ENCODE results near the gene GRIP2.
A peak's percentile ranks its signal among the peaks of the same experiment; 100 is the strongest.

Gene GRIP2

GRCh38 chr3:14542656-14543055 lies 2.5 kb upstream of the GRIP2 start:
- no peak overlapping the region for H3K4me3 ChIP-seq (replicated peaks in 1 of 2; ENCODE audit: low read depth in 2 of 2, low read length in 2 of 2)
- no peak for TF ChIP-seq CTCF (IDR thresholded peaks at IDR 0.05; ENCODE audit: low read depth, low read length)
- no peak for DNase-seq (ENCODE audit: low read depth in 2 of 2)

GRCh38 chr3:14541646-14542045 lies 1.5 kb upstream of the GRIP2 start:
- no peak for TF ChIP-seq CTCF (IDR thresholded peaks at IDR 0.05; ENCODE audit: low read depth, low read length)
- H3K4me3 ChIP-seq (replicated peaks in 1 of 2; ENCODE audit: low read depth in 2 of 2, low read length in 2 of 2), result no peak overlapping the region
- no peak for DNase-seq (ENCODE audit: low read depth in 2 of 2)

- TF ChIP-seq CTCF (IDR thresholded peaks at IDR 0.05; ENCODE audit: low read depth, low read length), result no peak
- no peak overlapping the region for H3K4me3 ChIP-seq (replicated peaks in 1 of 2; ENCODE audit: low read depth in 2 of 2, low read length in 2 of 2)
- DNase-seq (ENCODE audit: low read depth in 2 of 2), result no peak
Measured at GRCh38 chr3:14540821-14541385, 761 bp upstream of the GRIP2 start.

GRCh38 chr3:14539384-14539741 lies 779 bp downstream of the GRIP2 start:
- no peak for TF ChIP-seq CTCF (IDR thresholded peaks at IDR 0.05; ENCODE audit: low read depth, low read length)
- no peak for DNase-seq (ENCODE audit: low read depth in 2 of 2)
- no peak overlapping the region for H3K4me3 ChIP-seq (replicated peaks in 1 of 2; ENCODE audit: low read depth in 2 of 2, low read length in 2 of 2)

- no peak for DNase-seq (ENCODE audit: low read depth in 2 of 2)
- H3K4me3 ChIP-seq (replicated peaks in 1 of 2; ENCODE audit: low read depth in 2 of 2, low read length in 2 of 2), result no peak overlapping the region
- TF ChIP-seq CTCF (IDR thresholded peaks at IDR 0.05; ENCODE audit: low read depth, low read length), result no peak
Measured at GRCh38 chr3:14538451-14539088, 1.6 kb downstream of the GRIP2 start.

GRCh38 chr3:14537590-14538450 lies 2.3 kb downstream of the GRIP2 start:
- peak in 1 of 2 donors; percentile 17 for DNase-seq (ENCODE audit: low read depth in 2 of 2)
- TF ChIP-seq CTCF (IDR thresholded peaks at IDR 0.05; ENCODE audit: low read depth, low read length), result no peak
- H3K4me3 ChIP-seq (replicated peaks in 1 of 2; ENCODE audit: low read depth in 2 of 2, low read length in 2 of 2), result no peak overlapping the region
